ENCODE data around the gene KIT.

The KIT gene

GRCh38 chr4:54661169-54661568 is 3.4 kb downstream of the KIT start:
- DNase-seq, result no peak

- no peak for DNase-seq
Measured at GRCh38 chr4:54661686-54662085, 3.9 kb downstream of the KIT start.

GRCh38 chr4:54662123-54662522 is 4.4 kb downstream of the KIT start:
- DNase-seq, result no peak

DNA sequence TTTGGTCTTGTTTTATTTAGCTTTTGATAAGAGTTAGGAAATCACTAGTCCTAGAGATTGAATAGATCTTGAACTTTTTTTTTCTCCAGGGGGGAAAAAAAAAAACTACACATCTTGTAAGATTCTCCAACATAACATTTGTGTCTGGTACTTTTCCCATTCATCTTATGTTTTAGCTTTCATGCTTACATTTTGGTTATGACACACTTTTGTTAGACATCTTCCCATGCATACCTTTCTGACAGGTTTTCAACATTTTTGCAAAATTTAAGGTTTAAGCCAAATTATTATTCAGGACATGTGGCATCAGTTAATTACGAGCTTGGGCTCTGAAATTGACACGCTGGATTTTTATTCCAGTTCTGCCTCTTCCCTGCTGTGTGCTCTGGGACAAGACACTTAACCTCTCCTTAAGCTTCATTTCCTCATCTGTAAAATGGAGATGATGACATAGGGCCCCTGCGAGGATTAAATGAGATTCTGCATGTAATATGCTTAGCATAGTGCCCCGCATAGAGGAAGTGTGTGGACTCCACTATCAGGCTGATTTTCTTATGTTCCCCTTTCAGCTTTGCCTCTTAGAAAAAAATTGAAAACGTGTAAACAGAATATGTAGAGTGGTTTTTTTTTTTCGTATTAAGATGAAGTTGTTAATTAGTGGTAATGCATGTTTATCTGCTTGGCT is 5.3 kb downstream of the KIT start:
- no peak for DNase-seq

DNA sequence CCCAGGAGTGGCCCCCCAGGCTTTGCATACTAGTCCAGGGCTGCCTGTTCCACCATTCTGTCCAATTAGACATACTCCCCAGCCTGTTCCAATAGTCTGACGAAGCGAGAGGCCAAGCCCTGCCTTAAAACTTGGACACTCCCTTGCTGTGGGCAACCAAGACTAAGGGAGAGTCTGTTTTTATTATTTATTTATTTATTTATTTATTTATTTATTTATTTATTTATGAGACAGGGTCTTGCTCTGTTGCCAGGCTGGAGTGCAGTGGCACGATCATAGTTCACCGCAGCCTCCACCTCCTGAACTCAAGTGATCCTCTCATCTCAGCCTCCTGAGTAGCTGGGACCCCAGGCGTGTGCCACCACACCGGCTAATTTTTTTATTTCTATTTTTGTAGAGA is 6.6 kb downstream of the KIT start:
- DNase-seq, result no peak

DNA sequence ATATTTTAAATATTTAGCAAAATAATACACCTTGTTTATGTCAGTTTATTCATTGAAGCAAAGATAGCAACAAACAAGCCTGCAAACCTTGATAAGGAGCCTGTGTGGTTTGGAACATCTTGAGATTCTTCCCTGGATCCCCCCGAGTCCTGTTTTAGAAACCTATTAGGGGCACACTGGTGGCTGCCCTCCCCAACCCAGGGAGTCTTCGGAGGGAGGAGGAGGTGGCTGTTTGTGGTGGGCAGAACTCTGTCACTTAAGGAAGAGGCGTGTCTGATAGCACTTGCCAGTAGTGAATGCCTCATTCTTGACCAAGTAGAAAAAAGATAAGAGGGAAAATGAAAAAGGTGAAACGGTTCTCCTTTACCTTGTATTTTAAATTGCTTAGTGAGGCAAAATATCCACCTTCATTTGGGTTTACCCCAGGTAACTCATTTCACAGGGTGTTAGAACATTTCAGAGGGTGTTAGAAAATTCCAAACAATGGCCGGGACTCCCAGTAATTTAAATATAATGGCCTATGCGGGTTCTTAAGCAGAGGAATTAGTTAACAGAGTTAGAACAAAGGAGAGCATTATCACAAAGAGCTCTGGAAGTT is 10.4 kb downstream of the KIT start:
- no peak for DNase-seq

GRCh38 chr4:54669831-54670230 is 12.1 kb downstream of the KIT start:
- DNase-seq, result no peak

DNA sequence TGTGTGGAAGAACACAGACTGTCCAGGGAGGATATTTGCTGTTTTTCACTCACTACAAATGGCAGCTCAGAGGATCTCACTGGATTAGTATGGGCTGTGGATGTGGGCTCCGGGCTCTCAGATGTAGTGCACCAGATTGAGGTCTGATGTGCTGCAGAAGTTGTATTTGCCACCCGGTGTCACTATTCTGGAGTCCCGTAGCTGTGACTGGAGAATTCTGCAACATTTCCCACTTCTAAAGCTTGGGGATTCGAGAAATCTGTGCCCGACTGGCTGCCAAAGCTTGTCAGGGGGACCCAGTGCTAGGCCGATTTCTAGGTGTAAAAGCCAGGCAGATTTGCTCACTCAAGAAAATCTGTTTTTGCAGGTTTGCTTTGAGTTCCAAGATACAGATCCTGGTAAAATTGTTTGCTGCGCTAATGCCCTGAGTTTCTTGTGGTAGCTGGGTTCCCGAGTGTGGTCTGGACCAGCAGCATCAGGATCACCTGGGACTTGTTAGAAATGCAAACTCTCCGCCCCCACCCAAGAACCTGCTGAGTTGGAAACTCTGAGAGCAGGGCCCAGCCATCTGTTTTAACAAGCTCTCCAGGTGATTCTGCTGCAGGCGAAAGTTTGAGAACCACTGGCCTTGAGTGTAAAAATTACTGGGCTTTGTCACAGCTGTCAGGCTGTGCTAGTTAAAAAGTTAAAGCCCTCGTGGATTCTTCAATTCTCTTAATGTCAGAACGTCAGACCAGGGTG is 18.1 kb downstream of the KIT start:
- no peak for DNase-seq

GRCh38 chr4:54676658-54677057 is 18.9 kb downstream of the KIT start:
- no peak for DNase-seq

DNA sequence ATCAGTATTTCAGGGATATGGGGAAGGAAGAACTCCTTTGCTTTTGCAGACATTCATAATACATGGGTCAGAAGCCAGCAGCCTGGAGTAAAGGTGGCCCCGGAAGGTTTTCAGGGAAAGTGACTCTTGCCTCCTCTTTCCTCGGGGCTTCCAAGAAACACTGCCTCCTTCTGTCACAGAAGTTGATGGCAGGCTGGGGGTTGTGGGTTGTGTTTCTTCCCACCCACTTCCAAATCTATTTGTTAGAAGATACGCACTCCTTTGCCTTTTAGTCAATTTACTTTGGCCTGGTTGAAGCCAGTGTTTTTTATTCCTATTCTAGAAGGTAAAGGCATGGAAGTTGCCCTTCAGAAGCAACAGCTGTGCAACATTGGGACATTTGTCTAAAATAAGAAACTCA is 19.7 kb downstream of the KIT start:
- DNase-seq, result no peak

GRCh38 chr4:54677853-54678650 is 20.3 kb downstream of the KIT start:
- no peak for DNase-seq

GRCh38 chr4:54678826-54679225 is 21.1 kb downstream of the KIT start:
- no peak for DNase-seq

GRCh38 chr4:54679813-54680212 is 22.1 kb downstream of the KIT start:
- DNase-seq, result no peak

- DNase-seq, result no peak
Measured at GRCh38 chr4:54683616-54684346, 26.0 kb downstream of the KIT start.

- DNase-seq, result no peak
Measured at GRCh38 chr4:54685810-54686209, 28.1 kb downstream of the KIT start.

DNA sequence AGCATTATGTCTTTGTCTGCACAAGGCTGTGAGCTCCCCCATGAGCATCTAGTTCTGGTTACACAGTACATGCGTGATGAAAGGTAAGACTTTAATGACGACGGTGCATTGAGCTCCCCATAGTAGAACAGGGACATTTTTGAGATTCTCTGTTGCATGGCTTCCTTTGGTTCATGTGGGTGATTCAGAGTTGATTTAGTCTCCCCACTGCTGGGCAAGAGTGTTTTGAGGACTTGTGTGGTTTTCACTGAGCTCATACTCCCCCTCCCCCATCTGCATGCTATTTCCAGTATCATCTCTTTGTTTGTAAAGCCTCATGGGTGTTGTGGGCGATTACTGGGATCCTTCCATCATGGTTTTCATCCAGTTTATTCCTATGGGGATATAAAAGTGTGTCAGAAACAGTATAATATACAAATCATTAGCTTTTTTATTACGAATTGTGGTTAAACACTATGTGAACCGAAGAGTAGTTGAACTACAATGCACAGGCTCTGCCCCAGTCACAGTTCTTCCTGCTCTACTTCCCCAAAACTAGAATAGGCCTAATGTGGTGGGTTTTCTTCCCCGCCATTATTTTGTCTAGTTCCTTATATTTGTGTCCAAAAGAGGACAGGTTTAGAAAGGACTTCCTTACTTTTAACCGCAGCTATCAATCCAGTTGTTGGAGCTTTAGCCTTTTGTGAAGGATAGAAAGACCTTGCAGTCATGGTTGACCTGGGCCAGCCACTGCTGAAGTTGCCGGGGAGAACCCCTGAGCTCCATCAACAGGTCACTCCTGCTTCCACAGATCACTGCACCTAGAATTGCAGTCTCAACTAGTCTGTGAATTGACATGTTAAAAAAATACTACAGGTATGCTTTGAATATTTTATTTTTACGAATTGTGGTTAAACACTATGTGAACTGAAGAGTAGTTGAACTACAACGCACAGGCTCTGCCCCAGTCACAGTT is 30.4 kb downstream of the KIT start:
- DNase-seq, result no peak

DNA sequence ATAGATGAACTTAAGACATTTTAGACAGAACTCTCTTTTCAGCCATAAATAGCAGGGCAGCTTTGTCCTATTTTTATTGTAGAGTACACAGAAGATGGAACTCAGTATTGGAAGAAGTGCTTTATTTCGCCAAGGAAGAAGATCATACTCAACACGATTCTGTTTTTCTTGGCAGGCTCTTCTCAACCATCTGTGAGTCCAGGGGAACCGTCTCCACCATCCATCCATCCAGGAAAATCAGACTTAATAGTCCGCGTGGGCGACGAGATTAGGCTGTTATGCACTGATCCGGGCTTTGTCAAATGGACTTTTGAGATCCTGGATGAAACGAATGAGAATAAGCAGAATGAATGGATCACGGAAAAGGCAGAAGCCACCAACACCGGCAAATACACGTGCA is 37.6 kb downstream of the KIT start:
- DNase-seq, result no peak

- DNase-seq, result no peak
Measured at GRCh38 chr4:54695788-54696187, 38.0 kb downstream of the KIT start.

DNA sequence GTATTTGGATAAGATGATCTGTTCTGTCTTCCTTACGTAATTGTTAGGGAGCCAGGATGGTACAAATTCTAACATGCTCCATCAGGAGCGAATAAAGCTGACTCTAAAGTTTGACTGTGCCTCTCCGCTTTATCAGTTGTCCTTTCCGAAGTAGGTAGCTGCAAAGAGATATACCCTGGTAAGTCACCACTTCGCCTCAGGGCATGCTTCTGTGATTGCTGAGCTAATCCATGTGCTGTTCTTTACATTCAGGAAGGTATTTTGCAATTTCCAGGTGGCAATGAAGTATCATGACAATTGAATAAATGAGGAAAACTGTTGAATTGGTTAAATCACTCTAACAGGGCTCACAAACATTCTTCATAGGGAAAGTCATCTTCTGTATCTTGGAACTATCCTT is 38.9 kb downstream of the KIT start:
- no peak for DNase-seq

DNA sequence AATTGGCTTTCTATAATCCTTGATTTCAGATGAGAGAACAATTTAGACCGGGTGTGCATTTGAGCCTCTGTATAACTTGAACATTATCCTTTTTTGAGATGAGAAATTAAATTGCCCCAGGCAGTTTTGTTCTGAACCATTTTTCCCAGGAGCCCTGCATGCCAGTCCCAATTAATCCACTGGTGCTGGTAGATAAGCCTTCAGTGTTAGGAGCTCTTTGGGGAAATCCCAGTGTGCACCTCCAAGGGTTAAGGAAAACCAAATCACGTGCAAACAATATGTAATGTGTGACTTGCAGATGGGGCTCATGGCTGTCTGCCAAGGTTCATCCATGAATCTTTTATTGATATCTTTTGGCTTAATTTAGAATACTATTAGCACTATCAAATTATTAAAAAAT is 43.2 kb downstream of the KIT start:
- DNase-seq, result no peak

DNA sequence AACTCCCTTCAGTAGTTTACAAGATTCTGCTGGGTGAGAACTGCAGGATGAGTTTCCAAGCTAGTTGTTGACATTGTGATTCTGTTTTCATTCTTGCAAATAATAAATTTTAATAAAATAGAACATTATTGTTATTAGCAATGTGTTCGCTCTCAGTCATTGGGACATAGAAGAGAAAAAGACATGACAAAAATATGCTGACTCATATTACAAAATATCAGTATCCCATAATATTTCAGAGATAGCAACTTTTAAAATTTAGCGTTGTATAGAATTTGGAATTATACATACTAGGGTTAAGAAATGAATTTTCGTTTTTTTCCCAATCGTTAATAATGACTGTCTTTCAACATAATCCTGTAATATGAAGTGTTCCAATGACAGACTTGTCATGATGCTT is 45.4 kb downstream of the KIT start:
- no peak for DNase-seq

DNA sequence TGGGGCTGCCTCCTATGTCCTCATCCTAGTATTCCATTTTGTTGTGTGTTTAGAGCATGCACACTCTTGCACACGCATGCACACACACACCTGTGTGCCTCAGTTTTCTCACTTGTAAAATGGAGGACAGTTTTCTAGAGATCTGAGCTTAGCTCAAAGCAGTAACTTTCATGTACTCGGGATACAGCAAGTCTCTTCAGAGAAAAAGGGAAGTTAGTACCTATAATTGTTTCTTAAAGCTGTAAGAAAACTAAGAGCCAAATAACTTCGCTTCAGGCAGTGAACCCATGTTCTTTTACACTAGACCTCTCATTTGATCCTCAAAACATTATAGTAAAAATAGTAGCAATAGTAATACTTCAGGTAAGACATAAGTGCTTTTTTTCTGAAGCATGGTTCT is 49.6 kb downstream of the KIT start:
- DNase-seq, result no peak

All from NCI-H1417 treated with DMSO at 0.1 percent for 48 hours (cell line).